MCF 10A (cell line): ENCODE measurements around the gene P3H3. TPM values are rescaled to one million over a fixed set of nuclear protein-coding genes. Genes with fewer than 3 reads are reported as not detected.
"Not testable (repeated sequence)": the region's sequence is repeated elsewhere in the genome, so short reads cannot be mapped to it uniquely, and the experiment has no call there.

ENCODE experiments used
- BruUV-seq: library from RNA; stranded (reverse); fragments of 400-500 nt; replicated peaks from 2 replicates; lab custom pipeline; 2021; lab: Mats Ljungman, UMichigan
- CTCF ChIA-PET: fragments of 300-600 bp; sonication (Branson Sonifier 250); formaldehyde crosslinking; extraction: SDS; loops from one replicate; lab custom pipeline; 2021; ENCODE audit warnings: antibody characterized with exemption, inconsistent platforms; lab: Yijun Ruan, JAX
- POLR2A ChIA-PET: fragments of 300-600, 350-650 bp; sonication (Branson Sonifier 250); formaldehyde crosslinking; extraction: SDS; loops from one replicate; lab custom pipeline; 2020; ENCODE audit warnings: antibody characterized with exemption, inconsistent platforms; lab: Yijun Ruan, JAX
- DNase-seq: peaks from one replicate; pipeline ENCODE4 v3.0.0-alpha.2; 2018; ENCODE audit not compliant: unreplicated experiment
- H3K27ac Mint-ChIP-seq: one replicate; pipeline ENCODE4 v1.8.0; 2022; ENCODE audit warnings: mild to moderate bottlenecking, low read depth, mixed read lengths; ENCODE audit not compliant: unreplicated experiment
- H3K27me3 Mint-ChIP-seq: one replicate; pipeline ENCODE4 v1.8.0; 2022; ENCODE audit warnings: mixed read lengths; ENCODE audit not compliant: insufficient read depth, unreplicated experiment
- H3K36me3 Mint-ChIP-seq: one replicate; pipeline ENCODE4 v1.8.0; 2022; ENCODE audit warnings: mild to moderate bottlenecking, moderate library complexity, mixed read lengths; ENCODE audit not compliant: insufficient read depth, unreplicated experiment
- H3K4me1 Mint-ChIP-seq: one replicate; pipeline ENCODE4 v1.8.0; 2022; ENCODE audit warnings: mixed read lengths; ENCODE audit not compliant: insufficient read depth, unreplicated experiment
- H3K4me3 Mint-ChIP-seq: one replicate; pipeline ENCODE4 v1.8.0; 2022; ENCODE audit warnings: mild to moderate bottlenecking, moderate library complexity, mixed read lengths; ENCODE audit not compliant: unreplicated experiment
- H3K9me3 Mint-ChIP-seq: one replicate; pipeline ENCODE4 v1.8.0; 2022; ENCODE audit warnings: mixed read lengths; ENCODE audit not compliant: unreplicated experiment
- intact Hi-C: fragments of 100-400 bp; cut with micrococcal nuclease; formaldehyde crosslinking; loops from 2 replicates; pipeline ENCODE4 v1.14.1; 2022
- total RNA-seq: library from RNA; stranded (reverse); gene quantifications from 2 replicates; pipeline ENCODE4 v1.2.3, GENCODE V29; 2022
- TF ChIP-seq, protein P1 (sequence below): fragments of 200-600 bp; IDR thresholded peaks from one replicate; pipeline ENCODE4 v1.8.0; 2022; ENCODE audit warnings: antibody characterized with exemption, mild to moderate bottlenecking; ENCODE audit not compliant: unreplicated experiment

P3H3 gene
- total RNA-seq, 1 experiment from 2014 or later, result 0.47 TPM

DNA sequence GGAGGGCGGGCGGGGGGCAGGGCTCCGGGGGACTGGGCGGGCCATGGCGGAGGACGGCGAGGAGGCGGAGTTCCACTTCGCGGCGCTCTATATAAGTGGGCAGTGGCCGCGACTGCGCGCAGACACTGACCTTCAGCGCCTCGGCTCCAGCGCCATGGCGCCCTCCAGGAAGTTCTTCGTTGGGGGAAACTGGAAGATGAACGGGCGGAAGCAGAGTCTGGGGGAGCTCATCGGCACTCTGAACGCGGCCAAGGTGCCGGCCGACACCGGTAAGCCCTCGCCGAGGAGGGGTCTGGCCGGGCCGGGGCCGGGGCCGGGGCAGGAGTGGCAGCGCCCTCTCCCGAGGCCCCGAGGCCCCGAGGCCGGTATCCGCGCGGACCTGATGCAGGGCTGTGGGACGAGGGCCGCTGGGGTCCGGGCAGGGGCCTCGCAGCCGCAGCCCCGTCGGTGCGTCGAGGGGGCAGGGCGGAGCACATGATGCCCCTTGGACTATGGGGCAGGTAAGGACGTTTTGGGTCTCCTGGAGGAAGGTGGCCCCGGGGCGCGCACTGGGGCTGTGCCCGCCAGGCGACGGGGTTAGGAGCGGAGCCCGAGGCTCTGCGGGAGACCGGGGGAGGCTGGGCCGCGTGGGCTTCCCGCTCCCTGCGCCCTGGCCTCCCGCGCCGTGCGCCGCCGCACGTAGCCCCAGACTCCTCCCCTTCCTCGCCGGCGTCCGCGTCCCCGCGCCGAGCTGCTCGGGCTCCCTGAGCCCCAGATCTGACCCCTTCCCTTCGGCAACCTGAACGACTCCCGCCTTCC is 39.4 kb downstream of the P3H3 start, which contains the start of gene TPI1:
Gene TPI1 (plus strand): TSS at position 119 of the 798 bp plus-strand sequence. CDS start 36 bp downstream, at position 155.
- DNase-seq, result peak; percentile 70
- no peaks in the 10 kb centered on the region for H3K27me3 Mint-ChIP-seq
- peak within 1 kb of the TSS; percentile 86 for H3K4me3 Mint-ChIP-seq
- H3K36me3 Mint-ChIP-seq, result peaks cover 67% of the 10 kb centered on the region
- POLR2A ChIA-PET, result interaction anchor here (0.6 to 7.7 kb wide), 20 partner anchors 11 to 300 kb away, joined by 3 to 130 read pairs (median 6); partner anchors contain the start of genes C12orf57, CDCA3, COPS7A and GNB3
- H3K27ac Mint-ChIP-seq, result peak within 1 kb of the TSS; percentile 82
- no peaks in the 10 kb centered on the region for H3K9me3 Mint-ChIP-seq
- TF ChIP-seq, protein P1, sequence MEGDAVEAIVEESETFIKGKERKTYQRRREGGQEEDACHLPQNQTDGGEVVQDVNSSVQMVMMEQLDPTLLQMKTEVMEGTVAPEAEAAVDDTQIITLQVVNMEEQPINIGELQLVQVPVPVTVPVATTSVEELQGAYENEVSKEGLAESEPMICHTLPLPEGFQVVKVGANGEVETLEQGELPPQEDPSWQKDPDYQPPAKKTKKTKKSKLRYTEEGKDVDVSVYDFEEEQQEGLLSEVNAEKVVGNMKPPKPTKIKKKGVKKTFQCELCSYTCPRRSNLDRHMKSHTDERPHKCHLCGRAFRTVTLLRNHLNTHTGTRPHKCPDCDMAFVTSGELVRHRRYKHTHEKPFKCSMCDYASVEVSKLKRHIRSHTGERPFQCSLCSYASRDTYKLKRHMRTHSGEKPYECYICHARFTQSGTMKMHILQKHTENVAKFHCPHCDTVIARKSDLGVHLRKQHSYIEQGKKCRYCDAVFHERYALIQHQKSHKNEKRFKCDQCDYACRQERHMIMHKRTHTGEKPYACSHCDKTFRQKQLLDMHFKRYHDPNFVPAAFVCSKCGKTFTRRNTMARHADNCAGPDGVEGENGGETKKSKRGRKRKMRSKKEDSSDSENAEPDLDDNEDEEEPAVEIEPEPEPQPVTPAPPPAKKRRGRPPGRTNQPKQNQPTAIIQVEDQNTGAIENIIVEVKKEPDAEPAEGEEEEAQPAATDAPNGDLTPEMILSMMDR, result no peak
- intact Hi-C loops, result loop anchor here (2.0 kb wide), 1 partner anchor 71 kb away; no protein-coding TSS in a partner anchor
- CTCF ChIA-PET, result interaction anchor here (0.6 to 7.7 kb wide), 19 partner anchors 8 to 625 kb away, joined by 3 to 64 read pairs (median 3); partner anchors contain the start of genes C12orf57, C1RL and RNU7-1
- BruUV-seq, result no TSS peak
- H3K4me1 Mint-ChIP-seq, result peaks cover 30% of the 10 kb centered on the region

DNA sequence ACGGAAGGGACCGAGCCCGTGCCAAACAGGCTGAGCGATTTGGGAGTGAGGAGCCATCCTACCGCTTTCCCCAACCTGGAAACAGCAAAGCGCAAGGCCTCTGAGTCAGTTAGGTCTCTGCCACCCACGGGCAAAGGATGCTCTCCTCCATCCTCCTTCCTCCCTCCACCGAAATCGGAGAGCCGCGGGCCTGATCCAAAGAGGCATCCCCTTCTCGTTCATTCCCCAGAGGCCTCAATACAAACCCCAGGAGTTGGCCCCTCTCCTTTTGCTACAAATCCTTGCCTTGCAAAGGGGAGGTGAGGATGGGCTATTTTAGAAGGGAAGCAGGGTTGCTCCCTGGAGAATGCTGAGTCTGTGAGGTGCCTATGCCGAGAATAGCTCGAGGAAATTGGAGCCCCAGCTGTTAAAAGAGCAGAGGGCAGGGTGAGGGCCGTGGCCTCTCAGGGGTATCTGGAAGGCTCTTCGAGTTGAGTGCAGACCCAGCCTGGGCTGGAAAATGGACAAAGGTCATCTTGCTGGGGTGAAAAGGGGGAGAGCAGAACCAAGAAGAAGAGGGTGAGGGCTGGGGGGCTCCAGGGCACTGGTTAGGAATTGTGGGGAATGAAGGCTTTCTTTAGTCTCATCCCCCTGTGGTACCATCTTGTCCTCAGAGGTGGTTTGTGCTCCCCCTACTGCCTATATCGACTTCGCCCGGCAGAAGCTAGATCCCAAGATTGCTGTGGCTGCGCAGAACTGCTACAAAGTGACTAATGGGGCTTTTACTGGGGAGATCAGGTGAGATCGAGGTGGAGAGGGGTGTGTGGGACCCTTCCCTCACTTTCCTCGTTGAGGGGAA is 40.2 kb downstream of the P3H3 start:
- Mint-ChIP-seq H3K27ac (peak overlapping the region; percentile 82), H3K36me3 (peaks cover 59% of the 10 kb centered on the region), H3K9me3 (no peaks in the 10 kb centered on the region), H3K27me3 (no peaks in the 10 kb centered on the region), H3K4me1 (peaks cover 30% of the 10 kb centered on the region), H3K4me3 (peak overlapping the region; percentile 86)
- POLR2A ChIA-PET, result interaction anchor here (0.6 to 7.7 kb wide), 20 partner anchors 17 to 367 kb away, joined by 3 to 130 read pairs (median 6); partner anchors contain the start of genes C12orf57, CDCA3, COPS7A and GNB3
- DNase-seq, result no peak
- CTCF ChIA-PET, result interaction anchor here (0.6 to 7.7 kb wide), 24 partner anchors 8 to 624 kb away, joined by 3 to 64 read pairs (median 3); partner anchors contain the start of genes C12orf57, RNU7-1 and USP5
- TF ChIP-seq, protein P1, result no peak
- intact Hi-C loops, result loop anchor here (1.0 to 2.0 kb wide), 2 partner anchors 23 to 70 kb away; no protein-coding TSS in a partner anchor
- BruUV-seq, result no TSS peak

DNA sequence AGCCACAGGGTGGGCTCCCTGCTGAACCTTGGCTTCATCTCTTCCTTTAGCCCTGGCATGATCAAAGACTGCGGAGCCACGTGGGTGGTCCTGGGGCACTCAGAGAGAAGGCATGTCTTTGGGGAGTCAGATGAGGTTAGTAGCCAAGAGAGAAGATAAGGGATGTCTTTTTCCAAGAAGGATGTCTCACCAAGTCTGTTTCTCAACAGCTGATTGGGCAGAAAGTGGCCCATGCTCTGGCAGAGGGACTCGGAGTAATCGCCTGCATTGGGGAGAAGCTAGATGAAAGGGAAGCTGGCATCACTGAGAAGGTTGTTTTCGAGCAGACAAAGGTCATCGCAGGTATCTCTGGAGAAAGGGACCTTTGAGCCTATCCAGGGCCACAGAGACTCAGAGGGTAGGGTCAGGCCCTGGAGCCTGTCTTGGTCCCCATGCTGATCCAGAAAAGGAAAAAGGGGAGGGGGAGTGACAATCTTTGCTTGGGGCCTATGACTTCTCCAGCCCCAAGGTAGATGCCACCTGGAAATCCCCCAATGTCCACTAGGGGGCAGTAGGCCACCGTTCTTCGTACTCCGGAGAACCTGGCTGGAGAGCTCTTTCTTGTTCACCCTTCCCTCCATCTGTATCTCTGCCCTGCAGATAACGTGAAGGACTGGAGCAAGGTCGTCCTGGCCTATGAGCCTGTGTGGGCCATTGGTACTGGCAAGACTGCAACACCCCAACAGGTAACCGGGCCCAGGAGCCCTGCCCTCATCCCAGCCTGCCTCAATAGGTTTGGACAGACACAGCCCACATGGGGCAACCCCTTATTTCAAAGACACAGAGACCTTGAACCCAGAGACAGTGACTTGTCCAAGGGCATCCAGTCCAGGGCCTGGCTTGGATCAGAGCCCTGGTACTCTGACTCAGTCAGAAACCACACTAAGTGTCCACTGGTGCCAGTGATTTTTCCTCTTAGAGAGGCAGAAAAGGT is 41.1 kb downstream of the P3H3 start:
- intact Hi-C loops, result loop anchor here (1.0 to 2.0 kb wide), 2 partner anchors 22 to 69 kb away; no protein-coding TSS in a partner anchor
- peak; percentile 83 for DNase-seq
- H3K27ac Mint-ChIP-seq, result peak overlapping the region; percentile 70
- ChIA-PET CTCF (interaction anchor here (0.5 to 7.7 kb wide), 29 partner anchors 9 to 280 kb away, joined by 3 to 64 read pairs (median 3); partner anchors contain the start of genes C12orf57, RNU7-1 and USP5), POLR2A (interaction anchor here (0.6 to 7.7 kb wide), 17 partner anchors 18 to 368 kb away, joined by 3 to 130 read pairs (median 6); partner anchors contain the start of genes C12orf57, CDCA3, COPS7A and LRRC23)
- no peaks in the 10 kb centered on the region for H3K9me3 Mint-ChIP-seq
- no peaks in the 10 kb centered on the region for H3K27me3 Mint-ChIP-seq
- TF ChIP-seq, protein P1, result peak; percentile 91
- H3K4me3 Mint-ChIP-seq, result peak overlapping the region; percentile 86
- BruUV-seq, result no TSS peak
- H3K36me3 Mint-ChIP-seq, result peaks cover 52% of the 10 kb centered on the region
- peaks cover 30% of the 10 kb centered on the region for H3K4me1 Mint-ChIP-seq

DNA sequence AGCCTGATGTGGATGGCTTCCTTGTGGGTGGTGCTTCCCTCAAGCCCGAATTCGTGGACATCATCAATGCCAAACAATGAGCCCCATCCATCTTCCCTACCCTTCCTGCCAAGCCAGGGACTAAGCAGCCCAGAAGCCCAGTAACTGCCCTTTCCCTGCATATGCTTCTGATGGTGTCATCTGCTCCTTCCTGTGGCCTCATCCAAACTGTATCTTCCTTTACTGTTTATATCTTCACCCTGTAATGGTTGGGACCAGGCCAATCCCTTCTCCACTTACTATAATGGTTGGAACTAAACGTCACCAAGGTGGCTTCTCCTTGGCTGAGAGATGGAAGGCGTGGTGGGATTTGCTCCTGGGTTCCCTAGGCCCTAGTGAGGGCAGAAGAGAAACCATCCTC is 42.1 kb downstream of the P3H3 start:
- Mint-ChIP-seq H3K36me3 (peaks cover 42% of the 10 kb centered on the region), H3K4me1 (peaks cover 30% of the 10 kb centered on the region)
- DNase-seq, H3K9me3 Mint-ChIP-seq, H3K4me3 Mint-ChIP-seq, intact Hi-C loops, H3K27ac Mint-ChIP-seq, H3K27me3 Mint-ChIP-seq: not testable (repeated sequence)
- CTCF ChIA-PET, result interaction anchor here (0.8 to 7.7 kb wide), 17 partner anchors 10 to 125 kb away, joined by 3 to 64 read pairs (median 4); partner anchors contain the start of genes C12orf57, MLF2, RNU7-1 and USP5
- POLR2A ChIA-PET, result interaction anchor here (0.5 to 7.7 kb wide), 5 partner anchors 19 to 148 kb away, joined by 4 to 130 read pairs (median 62); partner anchors contain the start of genes C12orf57, CDCA3, LPCAT3 and RNU7-1
- BruUV-seq, result TSS peak; percentile 65
